ENCODE data around the gene TCEANC.

Gene TCEANC

DNA sequence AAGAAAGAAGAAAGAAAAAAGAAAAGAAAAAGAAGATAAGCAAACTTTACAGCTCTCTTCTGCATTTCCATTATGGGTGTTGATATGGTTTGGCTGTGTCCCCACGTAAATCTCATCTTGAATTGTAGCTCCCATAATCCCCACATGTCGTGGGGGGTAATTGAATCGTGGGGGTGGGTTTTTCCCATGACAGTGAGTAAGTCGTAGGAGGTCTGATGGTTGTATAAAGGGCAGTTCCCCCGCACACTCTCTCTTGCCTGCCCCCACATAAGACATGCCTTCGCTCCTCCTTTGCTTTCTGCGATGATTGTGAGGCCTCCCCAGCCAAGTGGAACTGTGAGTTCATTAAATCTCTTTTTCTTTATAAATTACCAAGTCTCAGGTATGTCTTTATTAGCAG lies 28.7 kb downstream of the TCEANC start:
- Histone ChIP-seq H3K36me3 (ENCODE audit: control insufficient read depth in 2 of 2, insufficient read depth in 1 of 2, low read length in 2 of 2) (no peaks in the 10 kb centered on the region), H3K4me3 (ENCODE audit: low read depth, low read length) (no peak overlapping the region), H3K27ac (ENCODE audit: extremely low read depth, low read depth, low read length) (no peak overlapping the region), H3K9me3 (ENCODE audit: control insufficient read depth, insufficient read depth, low read depth, low read length) (no peaks in the 10 kb centered on the region), H3K4me1 (ENCODE audit: control insufficient read depth, insufficient read depth, low read length) (peaks cover 4% of the 10 kb centered on the region; the same call in 1 of the 2 replicates)
- ChIA-PET POLR2A (interaction anchor here (0.6 kb wide), 1 partner anchor 93 kb away, joined by 3 read pairs; no protein-coding TSS in a partner anchor), CTCF (no interaction called here)
- TF ChIP-seq ZNF140 (tag by site-specific recombination; IDR thresholded peaks at IDR 0.05) = no peak
- peak; percentile 77 for TF ChIP-seq EGR2 (tag by site-specific recombination; IDR thresholded peaks at IDR 0.05; ENCODE audit: low read depth)
- no peak for TF ChIP-seq ZXDB (tag by site-specific recombination; IDR thresholded peaks at IDR 0.05)
- peak; percentile 52; the same call in 1 of the 2 replicates for TF ChIP-seq ZFHX2 (tag by site-specific recombination; conservative IDR thresholded peaks at IDR 0.05)

DNA sequence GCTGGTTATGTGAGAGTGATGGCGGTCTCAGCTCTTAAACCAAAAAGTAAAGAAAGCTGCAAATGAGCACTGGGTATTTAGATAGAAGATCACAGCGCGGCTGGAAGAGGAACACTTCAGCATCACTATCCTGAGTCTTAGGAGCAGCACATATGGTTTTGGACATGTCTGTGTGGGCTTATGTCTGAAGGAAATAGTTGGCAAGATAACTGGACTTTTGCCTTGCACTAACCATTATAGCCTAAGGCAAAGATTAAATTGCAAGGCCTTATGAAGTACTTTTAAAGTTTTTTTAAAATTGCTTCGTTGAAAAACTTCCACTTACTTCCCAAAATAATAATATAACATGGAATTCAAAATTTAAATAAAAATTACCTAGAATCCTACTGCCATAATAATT lies 31.4 kb downstream of the TCEANC start:
- H3K9me3 ChIP-seq (ENCODE audit: control insufficient read depth, insufficient read depth, low read depth, low read length) = no peaks in the 10 kb centered on the region
- no peaks in the 10 kb centered on the region for H3K36me3 ChIP-seq (ENCODE audit: control insufficient read depth in 2 of 2, insufficient read depth in 1 of 2, low read length in 2 of 2)
- ChIA-PET CTCF (interaction anchor here (0.8 to 1.3 kb wide), 2 partner anchors 13 to 49 kb away, joined by 3 to 5 read pairs; no protein-coding TSS in a partner anchor), POLR2A (no interaction called here)
- no peak overlapping the region for H3K27ac ChIP-seq (ENCODE audit: extremely low read depth, low read depth, low read length)
- H3K4me1 ChIP-seq (ENCODE audit: control insufficient read depth, insufficient read depth, low read length) = peaks cover 13% of the 10 kb centered on the region
- TF ChIP-seq ZNF140 (tag by site-specific recombination; IDR thresholded peaks at IDR 0.05) (no peak), ZNF366 (tag by site-specific recombination; conservative IDR thresholded peaks at IDR 0.05) (no peak), SCRT2 (tag by site-specific recombination; IDR thresholded peaks at IDR 0.05) (no peak), OSR2 (tag by site-specific recombination; IDR thresholded peaks at IDR 0.05) (no peak), ZNF600 (tag by site-specific recombination; IDR thresholded peaks at IDR 0.05) (no peak), ZNF670 (tag by site-specific recombination; IDR thresholded peaks at IDR 0.05; ENCODE audit: low read depth) (no peak), ZNF521 (tag by site-specific recombination; IDR thresholded peaks at IDR 0.05) (no peak), HOXC10 (CRISPR knock-in tag; IDR thresholded peaks at IDR 0.05) (no peak), FEZF1 (tag by site-specific recombination; IDR thresholded peaks at IDR 0.05) (no peak), ZBTB8A (tag by site-specific recombination; IDR thresholded peaks at IDR 0.05) (no peak), ZNF391 (tag by site-specific recombination; IDR thresholded peaks at IDR 0.05; ENCODE audit: borderline replicate concordance, low read depth) (no peak), ZNF223 (tag by site-specific recombination; IDR thresholded peaks at IDR 0.05) (no peak), ZNF112 (tag by site-specific recombination; IDR thresholded peaks at IDR 0.05) (no peak), ZNF416 (tag by site-specific recombination; IDR thresholded peaks at IDR 0.05) (no peak)
- TF ChIP-seq, protein P1, sequence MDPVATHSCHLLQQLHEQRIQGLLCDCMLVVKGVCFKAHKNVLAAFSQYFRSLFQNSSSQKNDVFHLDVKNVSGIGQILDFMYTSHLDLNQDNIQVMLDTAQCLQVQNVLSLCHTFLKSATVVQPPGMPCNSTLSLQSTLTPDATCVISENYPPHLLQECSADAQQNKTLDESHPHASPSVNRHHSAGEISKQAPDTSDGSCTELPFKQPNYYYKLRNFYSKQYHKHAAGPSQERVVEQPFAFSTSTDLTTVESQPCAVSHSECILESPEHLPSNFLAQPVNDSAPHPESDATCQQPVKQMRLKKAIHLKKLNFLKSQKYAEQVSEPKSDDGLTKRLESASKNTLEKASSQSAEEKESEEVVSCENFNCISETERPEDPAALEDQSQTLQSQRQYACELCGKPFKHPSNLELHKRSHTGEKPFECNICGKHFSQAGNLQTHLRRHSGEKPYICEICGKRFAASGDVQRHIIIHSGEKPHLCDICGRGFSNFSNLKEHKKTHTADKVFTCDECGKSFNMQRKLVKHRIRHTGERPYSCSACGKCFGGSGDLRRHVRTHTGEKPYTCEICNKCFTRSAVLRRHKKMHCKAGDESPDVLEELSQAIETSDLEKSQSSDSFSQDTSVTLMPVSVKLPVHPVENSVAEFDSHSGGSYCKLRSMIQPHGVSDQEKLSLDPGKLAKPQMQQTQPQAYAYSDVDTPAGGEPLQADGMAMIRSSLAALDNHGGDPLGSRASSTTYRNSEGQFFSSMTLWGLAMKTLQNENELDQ (tag by site-specific recombination; IDR thresholded peaks at IDR 0.05; ENCODE audit: low read depth) = no peak
- TF ChIP-seq, protein P2, sequence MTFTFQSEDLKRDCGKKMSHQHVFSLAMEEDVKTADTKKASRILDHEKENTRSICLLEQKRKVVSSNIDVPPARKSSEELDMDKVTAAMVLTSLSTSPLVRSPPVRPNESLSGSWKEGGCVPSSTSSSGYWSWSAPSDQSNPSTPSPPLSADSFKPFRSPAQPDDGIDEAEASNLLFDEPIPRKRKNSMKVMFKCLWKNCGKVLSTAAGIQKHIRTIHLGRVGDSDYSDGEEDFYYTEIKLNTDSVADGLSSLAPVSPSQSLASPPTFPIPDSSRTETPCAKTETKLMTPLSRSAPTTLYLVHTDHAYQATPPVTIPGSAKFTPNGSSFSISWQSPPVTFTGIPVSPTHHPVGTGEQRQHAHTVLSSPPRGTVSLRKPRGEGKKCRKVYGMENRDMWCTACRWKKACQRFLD (tag by site-specific recombination; IDR thresholded peaks at IDR 0.05) = no peak
- TF ChIP-seq, protein P3, sequence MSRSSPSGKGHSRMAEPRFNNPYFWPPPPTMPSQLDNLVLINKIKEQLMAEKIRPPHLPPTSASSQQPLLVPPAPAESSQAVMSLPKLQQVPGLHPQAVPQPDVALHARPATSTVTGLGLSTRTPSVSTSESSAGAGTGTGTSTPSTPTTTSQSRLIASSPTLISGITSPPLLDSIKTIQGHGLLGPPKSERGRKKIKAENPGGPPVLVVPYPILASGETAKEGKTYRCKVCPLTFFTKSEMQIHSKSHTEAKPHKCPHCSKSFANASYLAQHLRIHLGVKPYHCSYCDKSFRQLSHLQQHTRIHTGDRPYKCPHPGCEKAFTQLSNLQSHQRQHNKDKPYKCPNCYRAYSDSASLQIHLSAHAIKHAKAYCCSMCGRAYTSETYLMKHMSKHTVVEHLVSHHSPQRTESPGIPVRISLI (tag by site-specific recombination; IDR thresholded peaks at IDR 0.05) = no peak
- TF ChIP-seq, protein P4, sequence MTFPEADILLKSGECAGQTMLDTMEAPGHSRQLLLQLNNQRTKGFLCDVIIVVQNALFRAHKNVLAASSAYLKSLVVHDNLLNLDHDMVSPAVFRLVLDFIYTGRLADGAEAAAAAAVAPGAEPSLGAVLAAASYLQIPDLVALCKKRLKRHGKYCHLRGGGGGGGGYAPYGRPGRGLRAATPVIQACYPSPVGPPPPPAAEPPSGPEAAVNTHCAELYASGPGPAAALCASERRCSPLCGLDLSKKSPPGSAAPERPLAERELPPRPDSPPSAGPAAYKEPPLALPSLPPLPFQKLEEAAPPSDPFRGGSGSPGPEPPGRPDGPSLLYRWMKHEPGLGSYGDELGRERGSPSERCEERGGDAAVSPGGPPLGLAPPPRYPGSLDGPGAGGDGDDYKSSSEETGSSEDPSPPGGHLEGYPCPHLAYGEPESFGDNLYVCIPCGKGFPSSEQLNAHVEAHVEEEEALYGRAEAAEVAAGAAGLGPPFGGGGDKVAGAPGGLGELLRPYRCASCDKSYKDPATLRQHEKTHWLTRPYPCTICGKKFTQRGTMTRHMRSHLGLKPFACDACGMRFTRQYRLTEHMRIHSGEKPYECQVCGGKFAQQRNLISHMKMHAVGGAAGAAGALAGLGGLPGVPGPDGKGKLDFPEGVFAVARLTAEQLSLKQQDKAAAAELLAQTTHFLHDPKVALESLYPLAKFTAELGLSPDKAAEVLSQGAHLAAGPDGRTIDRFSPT (tag by site-specific recombination; IDR thresholded peaks at IDR 0.05) = no peak
- H3K4me3 ChIP-seq (ENCODE audit: low read depth, low read length) = no peak overlapping the region
